NCI-H2196 (cell line): ENCODE data around the gene SUPT4H1.

Source experiments
- DNase-seq: peaks from one replicate; lab custom pipeline; 2025; ENCODE audit not compliant: unreplicated experiment; lab: John Stamatoyannopoulos, UW

SUPT4H1 gene

GRCh38 chr17:58320163-58320558 lies 31.8 kb downstream of the SUPT4H1 start:
- no peak for DNase-seq

- no peak for DNase-seq
Measured at GRCh38 chr17:58319173-58320162, 32.5 kb downstream of the SUPT4H1 start.

DNA sequence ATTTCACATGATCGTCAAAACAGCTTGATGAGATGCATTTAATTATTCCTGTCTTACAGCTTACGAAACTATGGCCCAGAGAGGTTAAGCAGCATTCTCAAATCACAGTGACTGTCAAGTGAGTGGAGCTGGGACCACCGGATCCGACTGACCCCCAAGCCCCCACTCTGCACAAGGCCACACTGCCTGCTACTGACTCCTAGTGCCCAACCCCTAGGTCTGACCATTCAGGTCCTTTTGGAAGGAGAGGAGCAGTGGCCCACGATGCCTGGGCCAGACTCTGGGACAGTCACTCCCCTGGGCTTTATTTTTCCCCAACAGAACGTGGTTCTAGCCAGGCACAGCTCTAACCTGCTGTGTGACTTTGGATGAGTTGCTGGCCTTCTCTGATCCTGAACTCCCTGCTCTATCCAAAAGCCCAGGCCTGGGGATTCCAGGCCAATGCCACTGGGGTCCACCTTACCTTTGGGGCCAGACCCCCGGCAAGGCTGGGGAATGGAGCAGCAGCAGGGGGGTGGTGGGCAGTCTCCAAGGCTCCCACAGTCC lies 33.3 kb downstream of the SUPT4H1 start:
- no peak for DNase-seq

DNA sequence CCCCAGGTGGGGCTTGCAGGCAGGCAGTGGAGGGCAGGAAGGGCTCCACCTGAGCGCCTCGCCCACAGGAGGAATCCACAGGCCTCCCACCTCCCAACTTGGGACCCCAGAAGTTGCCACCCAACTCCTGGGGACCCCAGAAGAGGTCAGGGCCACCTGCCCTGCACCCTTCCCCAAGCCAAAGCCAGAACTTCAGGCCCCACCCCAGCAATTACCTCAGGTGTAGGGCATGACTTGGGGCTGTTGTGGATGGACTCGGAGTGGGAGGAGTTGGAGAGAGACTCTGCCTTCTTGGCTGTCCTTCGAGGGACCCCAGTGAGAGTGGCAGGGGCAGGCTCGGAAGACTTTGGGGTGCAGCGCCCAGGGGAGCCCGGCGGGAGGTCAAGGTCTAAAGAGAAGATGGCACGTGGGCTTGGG lies 33.9 kb downstream of the SUPT4H1 start:
- no peak for DNase-seq

GRCh38 chr17:58317421-58318064 lies 34.5 kb downstream of the SUPT4H1 start:
- DNase-seq: peak; percentile 73

DNA sequence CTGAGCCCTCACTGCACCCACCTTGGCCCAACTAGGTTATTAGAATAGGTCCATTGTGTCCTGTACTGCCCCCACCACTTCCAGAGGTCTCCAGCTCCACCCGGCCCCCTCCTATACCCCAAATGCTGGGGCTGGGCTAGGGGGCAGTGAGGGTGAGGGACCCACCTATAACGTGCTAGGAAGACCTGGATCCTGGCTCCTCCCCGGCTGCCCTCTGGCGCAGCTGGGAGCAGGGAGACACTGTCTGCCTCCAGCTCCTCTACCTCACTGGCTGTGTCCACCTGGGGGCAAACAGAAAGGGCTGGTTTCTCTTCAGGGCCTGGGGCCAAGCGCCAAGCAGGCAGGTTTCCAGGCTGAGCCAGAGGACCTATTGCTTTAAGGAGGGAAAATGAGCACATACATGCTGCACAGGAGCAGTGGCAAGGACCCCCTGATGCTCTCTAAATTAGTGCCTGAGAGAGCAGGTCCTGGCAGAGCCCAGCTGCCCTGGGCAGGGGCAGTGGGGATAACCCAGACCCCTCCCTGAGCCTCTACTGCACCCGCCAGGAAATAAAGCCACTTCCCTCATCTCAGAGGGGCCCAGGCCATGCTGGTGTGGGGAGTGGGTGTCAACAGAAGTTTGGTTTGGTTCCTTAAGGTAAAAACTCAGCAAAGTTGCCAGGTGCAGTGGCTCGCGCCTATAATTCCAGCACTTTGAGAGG lies 35.6 kb downstream of the SUPT4H1 start:
- no peak for DNase-seq

DNA sequence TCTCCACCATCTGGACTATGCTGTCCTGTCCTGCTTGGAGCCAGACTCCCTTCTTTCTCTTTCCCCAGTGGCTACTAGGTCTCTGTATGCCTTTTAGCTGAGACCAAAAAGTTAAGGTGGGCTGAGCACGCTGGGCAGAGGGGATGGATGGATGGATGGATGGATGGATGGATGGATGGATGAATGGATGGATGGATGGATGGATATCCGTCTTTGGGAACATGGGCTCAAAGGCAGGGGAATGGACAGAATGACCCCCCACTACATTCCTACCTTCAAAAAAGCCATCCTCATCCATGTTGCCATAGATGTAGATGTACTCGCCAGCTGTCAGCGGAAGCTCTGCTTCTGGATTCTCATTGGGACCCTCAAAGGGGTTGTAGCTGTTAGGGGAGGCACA lies 36.3 kb downstream of the SUPT4H1 start:
- DNase-seq: no peak

DNA sequence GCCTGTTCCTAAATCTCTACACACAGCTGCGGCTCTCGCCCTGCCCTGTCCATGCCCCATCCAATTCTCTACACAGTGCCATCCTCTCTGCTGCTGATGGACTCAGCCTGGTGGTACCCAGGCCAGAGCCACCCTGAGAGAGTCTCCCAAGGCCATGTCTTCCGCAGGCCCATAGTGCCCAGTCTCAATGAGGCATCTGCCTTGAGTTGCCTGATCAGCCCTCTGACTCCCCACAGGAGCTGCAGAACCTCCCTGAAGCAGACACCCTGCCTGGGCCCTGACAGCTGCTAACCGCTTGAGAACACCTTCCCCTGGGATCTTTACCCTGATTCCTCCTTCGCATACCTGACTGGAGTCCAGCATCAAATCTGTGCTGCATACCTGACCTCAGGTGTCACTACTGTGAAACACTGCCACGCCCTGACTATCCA lies 36.7 kb downstream of the SUPT4H1 start:
- DNase-seq: no peak

- DNase-seq: no peak
Measured at GRCh38 chr17:58314706-58315015, 37.3 kb downstream of the SUPT4H1 start.

DNA sequence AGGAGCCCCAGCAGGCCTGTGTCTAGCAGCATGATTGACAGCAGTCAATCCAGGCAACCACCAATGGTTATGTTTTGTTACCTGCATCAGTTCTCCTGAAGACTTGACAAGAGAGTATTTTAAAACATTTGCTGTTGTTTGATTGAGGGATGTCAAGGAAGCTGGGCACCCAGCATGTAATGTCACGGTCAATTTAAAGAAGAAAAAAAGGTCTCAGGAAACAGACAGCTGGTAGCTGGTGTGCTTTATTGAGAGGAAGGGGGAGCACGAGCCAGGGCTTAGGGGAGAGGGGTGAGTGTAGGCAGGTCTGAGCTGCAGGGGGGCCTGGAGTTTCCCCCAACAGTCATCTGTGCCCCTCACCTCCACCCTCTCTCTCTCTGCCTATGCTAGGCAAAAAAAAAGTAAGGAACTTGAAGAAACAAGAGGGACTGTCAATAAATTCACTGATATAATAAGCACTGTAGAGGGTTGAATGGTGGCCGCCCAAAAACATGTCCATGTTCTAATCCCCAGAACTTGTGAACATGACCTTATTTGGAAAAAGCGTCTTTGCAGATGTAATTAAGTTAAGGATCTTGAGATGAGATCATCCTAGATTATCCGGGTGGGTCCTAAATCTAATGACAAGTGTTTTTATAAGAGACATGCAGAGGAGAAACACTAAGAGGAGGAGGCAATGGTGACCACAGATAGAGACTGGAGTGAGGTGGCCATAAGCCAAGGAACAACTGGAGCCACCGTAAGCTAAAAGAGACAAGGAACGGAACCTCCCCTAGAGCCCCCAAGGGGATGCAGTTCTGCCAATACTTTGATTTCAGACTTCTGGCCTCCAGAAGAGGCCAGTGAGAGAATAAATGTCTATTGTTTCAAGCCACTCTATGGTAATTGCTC lies 37.9 kb downstream of the SUPT4H1 start:
- DNase-seq: no peak

DNA sequence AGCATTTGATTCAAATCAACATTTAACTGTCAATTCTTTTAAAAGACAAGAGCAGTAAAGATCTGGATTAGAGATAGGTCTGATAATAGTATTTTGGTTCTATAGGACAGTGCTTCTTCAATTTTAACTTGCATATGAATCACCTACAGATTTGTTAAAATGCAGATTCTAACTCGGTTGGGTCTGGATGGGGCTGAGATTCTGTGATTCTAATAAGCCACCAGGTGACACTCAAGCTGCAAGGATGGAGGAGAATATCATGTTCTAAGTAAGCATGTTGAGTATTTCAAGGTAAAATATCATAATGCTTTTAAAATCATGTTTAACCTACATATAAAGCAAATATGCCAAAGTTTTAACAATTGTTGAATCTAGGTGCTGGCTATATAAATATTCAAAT lies 39.2 kb downstream of the SUPT4H1 start:
- no peak for DNase-seq

DNA sequence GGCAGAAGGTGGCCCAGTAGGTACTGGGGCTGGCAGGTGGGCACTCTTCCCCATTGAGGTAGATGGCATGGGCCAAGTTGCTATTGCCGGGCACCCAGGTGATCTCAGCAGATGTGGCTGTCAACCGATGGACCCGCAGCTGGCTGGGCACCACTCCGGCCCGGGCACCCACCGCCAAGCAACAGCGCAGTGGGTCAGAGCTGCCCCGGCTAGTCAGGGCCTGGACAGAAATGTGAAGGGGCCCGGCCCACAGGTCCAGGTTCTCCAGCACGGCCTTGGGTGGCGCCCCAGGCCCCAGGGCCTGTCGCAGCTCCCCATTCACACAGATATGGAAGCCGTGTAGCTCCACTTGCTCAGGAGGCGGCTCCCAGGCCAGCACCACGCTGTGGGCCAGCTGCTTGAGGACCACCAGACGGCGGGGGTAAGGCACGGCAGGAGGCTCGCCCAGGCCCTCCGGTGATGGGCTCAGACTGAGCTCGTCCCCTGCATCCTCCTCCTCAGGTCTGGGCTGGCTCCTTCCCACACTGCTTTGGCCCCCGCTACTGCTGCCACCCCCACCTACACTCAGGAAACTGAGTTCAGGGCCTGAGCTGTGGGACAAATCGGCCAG lies 39.9 kb downstream of the SUPT4H1 start:
- no peak for DNase-seq

- no peak for DNase-seq
Measured at GRCh38 chr17:58311429-58311894, 40.5 kb downstream of the SUPT4H1 start.

DNA sequence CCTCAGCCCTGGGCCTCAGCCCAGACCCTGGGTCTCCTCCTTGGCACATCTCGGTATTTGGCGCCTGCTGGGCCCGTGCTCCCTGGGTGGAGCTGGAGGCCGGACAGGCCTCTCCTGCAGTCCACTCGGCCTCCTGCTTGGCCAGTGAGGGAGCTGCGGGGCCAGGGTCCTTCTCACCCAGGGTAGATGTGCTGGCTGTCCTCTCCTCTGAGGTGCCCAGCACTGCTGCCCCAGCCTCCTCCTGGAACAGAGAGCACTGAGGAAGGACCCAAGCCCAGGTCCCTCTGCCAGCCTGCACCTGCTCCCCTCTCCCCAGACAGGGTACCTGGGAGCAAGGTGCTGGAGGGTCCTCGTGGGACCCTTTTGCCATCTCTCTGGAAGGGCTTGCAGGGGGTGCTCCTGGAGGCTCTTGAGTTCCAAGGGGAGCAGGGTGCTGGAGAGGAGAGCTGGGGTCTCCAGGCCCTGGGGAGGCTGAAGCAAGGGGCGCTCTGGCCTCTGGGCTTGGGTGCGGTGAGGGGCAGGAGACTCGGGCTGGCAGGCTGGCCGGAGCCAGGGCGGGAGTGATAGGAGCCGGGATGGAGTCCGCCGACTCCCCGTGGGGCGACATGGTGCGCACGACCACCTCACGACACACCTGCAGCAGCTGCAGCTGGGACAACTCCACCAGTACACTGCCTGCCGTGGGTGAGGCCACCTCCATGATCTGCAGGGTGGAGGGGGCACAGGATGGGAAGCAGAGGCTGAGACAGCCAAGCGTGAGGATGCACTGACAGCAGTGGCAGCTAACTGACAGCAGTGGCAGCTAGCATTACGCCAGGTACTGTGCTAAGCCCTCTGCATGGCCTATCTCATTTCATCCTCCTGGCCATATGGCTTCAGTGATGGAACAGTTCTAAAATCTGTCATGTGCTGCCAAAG lies 41.2 kb downstream of the SUPT4H1 start:
- DNase-seq: no peak

GRCh38 chr17:58309918-58310259 lies 42.1 kb downstream of the SUPT4H1 start:
- DNase-seq: no peak

GRCh38 chr17:58308985-58309917 lies 42.8 kb downstream of the SUPT4H1 start:
- DNase-seq: no peak

GRCh38 chr17:58308173-58308984 lies 43.6 kb downstream of the SUPT4H1 start:
- DNase-seq: no peak
